Esophagus squamous epithelium (tissue), 4 donors: ENCODE results near the gene ERC1.
"Not testable (repeated sequence)": the region's sequence is repeated elsewhere in the genome, so short reads cannot be mapped to it uniquely, and the experiment has no call there.

Experiments used
- CTCF ChIP-seq, 6 experiments: fragments of 450-650 bp in 4 of 6; fragments of 200-600 bp in 2 of 6; sonication (generic) in 2 of 6; IDR thresholded peaks; one replicate each; pipeline ENCODE4 v1.5.1; 2016 to 2019; ENCODE audit warnings: antibody characterized with exemption in 6 of 6, mild to moderate bottlenecking in 4 of 6, moderate library complexity in 4 of 6
- POLR2A ChIP-seq, 4 donors: fragments of 450-650 bp; IDR thresholded peaks; one replicate each; pipeline ENCODE4 v1.6.1; 2017; ENCODE audit warnings: antibody characterized with exemption in 4 of 4, mild to moderate bottlenecking in 4 of 4, moderate library complexity in 3 of 4

- TF ChIP-seq CTCF, POLR2A (IDR thresholded peaks at IDR 0.05): not testable (repeated sequence)
These were observed 348.1 kb downstream of the ERC1 start for GRCh38 chr12:1339178-1339541.
